Type B pancreatic cell (in vitro differentiated cells): ENCODE results near the gene EPB41L2. TPM values are rescaled to one million over a fixed set of nuclear protein-coding genes. Genes with fewer than 3 reads are reported as not detected.

Experiments used
- DNase-seq: peaks from one replicate; pipeline ENCODE4 v3.0.0; 2021; ENCODE audit warnings: mixed read lengths; ENCODE audit not compliant: unreplicated experiment; ENCODE audit errors: extremely low spot score
- H3K27ac Mint-ChIP-seq: 2 replicates; pipeline ENCODE4 v1.8.0; 2021; ENCODE audit warnings: mild to moderate bottlenecking, mixed read lengths
- H3K27me3 Mint-ChIP-seq: 2 replicates; pipeline ENCODE4 v1.8.0; 2021; ENCODE audit warnings: mixed read lengths
- H3K36me3 Mint-ChIP-seq: 2 replicates; pipeline ENCODE4 v1.8.0; 2021; ENCODE audit warnings: mixed read lengths
- H3K4me1 Mint-ChIP-seq: one replicate; pipeline ENCODE4 v1.8.0; 2021; ENCODE audit warnings: mixed read lengths; ENCODE audit not compliant: unreplicated experiment
- H3K4me3 Mint-ChIP-seq: 2 replicates; pipeline ENCODE4 v1.8.0; 2021; ENCODE audit warnings: mild to moderate bottlenecking, mixed read lengths
- H3K9me3 Mint-ChIP-seq: 2 replicates; pipeline ENCODE4 v1.8.0; 2021; ENCODE audit warnings: mixed read lengths
- total RNA-seq: library from RNA; stranded (reverse); gene quantifications from 2 replicates; pipeline ENCODE4 v1.2.1, GENCODE V29; 2021; ENCODE audit warnings: low replicate concordance
- TF ChIP-seq, protein P1 (sequence below): fragments of 200-600 bp; sonication (generic); conservative IDR thresholded peaks from 2 replicates; pipeline ENCODE4 v1.5.0; 2021; ENCODE audit warnings: antibody characterized with exemption, mild to moderate bottlenecking

EPB41L2 gene
- total RNA-seq, 1 donor from 2014 or later = 74.8 TPM

DNA sequence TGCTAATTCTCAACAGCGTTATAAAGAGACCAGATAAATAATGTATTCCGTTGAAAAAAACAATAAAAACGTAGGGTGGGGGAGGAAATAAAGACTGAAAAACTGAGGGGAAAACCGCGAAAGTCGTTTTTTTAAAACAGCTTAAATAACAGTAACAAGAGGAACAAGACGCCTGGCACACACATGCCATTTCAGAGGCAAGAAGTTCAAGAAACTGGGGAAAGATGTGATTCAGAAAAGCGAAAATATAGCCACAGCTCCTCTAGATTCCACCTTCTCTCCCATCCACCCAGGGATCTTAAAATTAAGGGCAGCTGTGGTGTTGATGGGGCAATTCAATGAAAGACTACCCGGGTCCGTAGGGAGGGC, 1.3 kb downstream of the EPB41L2 start:
- Mint-ChIP-seq H3K36me3 (no peaks in the 10 kb centered on the region), H3K4me3 (peak overlapping the region; percentile 85), H3K27ac (peak overlapping the region; percentile 17), H3K27me3 (peaks cover 17% of the 10 kb centered on the region), H3K4me1 (peaks cover 25% of the 10 kb centered on the region), H3K9me3 (no peaks in the 10 kb centered on the region)
- DNase-seq = no peak
- TF ChIP-seq, protein P1, sequence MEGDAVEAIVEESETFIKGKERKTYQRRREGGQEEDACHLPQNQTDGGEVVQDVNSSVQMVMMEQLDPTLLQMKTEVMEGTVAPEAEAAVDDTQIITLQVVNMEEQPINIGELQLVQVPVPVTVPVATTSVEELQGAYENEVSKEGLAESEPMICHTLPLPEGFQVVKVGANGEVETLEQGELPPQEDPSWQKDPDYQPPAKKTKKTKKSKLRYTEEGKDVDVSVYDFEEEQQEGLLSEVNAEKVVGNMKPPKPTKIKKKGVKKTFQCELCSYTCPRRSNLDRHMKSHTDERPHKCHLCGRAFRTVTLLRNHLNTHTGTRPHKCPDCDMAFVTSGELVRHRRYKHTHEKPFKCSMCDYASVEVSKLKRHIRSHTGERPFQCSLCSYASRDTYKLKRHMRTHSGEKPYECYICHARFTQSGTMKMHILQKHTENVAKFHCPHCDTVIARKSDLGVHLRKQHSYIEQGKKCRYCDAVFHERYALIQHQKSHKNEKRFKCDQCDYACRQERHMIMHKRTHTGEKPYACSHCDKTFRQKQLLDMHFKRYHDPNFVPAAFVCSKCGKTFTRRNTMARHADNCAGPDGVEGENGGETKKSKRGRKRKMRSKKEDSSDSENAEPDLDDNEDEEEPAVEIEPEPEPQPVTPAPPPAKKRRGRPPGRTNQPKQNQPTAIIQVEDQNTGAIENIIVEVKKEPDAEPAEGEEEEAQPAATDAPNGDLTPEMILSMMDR = no peak

DNA sequence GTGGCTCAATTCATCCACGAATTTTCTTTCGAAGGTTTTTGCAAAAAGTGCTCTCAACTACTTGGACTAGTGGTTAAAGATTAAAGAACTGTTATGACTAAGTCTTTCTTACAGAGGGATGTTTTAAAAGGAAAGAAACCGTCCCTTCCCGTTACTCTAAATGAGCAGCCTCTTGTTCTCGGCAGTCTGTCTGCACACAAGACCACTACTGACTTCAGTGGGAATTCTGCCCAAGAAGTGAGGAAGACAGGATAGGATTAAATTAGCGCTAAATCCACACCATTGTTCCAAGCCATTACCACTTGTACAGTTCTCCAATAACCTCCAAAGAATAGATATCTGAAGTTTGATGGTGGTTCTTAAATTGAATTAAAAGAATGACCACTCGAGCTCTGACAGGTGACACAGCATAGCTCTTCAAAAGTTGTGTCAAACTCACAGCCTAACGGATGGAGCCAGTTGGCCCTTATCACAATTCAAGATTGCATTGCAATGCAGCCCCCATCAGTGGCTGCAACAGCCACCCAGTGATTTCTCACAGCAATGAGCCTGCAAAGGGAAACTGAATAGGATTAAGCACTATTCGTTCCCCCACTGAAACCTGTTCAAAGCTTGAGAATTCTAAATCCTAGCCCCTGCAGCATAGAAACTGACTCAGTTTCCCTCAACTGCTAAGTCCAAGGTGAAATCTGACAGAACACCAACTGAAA, 1.8 kb downstream of the EPB41L2 start:
- H3K27me3 Mint-ChIP-seq = peaks cover 17% of the 10 kb centered on the region
- H3K27ac Mint-ChIP-seq = peak overlapping the region; percentile 17

DNA sequence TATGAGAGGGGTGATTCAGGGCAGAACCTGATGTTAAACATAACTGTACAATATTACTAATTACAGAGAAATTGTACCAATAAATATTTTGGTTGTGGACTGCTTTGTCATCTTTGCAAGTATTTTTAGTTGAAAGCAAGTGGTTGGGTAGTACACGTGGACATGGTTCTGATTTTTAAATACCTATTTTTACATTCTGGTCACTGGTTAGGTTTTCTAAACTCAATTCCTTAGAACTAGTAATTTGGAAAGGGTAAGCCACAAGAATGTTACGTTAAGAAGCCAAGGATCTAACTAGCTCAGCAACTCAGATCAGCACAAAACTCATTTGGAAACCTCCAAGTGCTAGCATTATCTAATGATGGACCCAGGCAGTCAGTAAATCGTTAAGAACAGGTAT, 2.7 kb downstream of the EPB41L2 start:
- Mint-ChIP-seq H3K4me3 (peak overlapping the region; percentile 85), H3K36me3 (peaks cover 4% of the 10 kb centered on the region), H3K27me3 (peaks cover 17% of the 10 kb centered on the region)

More for the DNA sequence above, 1.8 kb downstream of the EPB41L2 start:
- Mint-ChIP-seq H3K4me3 (peak overlapping the region; percentile 85), H3K36me3 (peaks cover 2% of the 10 kb centered on the region), H3K9me3 (no peaks in the 10 kb centered on the region), H3K4me1 (peaks cover 25% of the 10 kb centered on the region)
- TF ChIP-seq, protein P1 = no peak
- DNase-seq = no peak

DNA sequence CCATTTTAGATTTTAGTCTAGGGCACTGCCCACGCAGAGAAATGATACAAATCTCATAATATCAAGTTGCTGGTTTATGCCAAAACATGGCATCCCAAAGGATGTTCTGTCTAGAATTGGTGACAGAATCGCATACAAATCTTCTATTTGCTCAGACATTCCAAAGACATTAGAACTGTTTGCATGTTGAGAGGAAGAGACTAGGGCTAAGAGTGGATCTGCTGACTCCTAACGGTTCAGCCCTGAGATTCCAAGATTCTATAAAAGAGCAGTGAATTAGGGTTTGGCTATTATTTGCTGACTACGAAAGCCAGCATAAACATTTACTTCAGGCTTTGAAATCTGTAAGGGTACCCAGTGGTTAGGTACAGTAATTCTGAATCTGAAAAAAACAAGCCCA, 3.6 kb downstream of the EPB41L2 start:
- Mint-ChIP-seq H3K36me3 (peaks cover 5% of the 10 kb centered on the region), H3K27ac (no peak overlapping the region), H3K27me3 (peaks cover 17% of the 10 kb centered on the region), H3K9me3 (peaks cover 2% of the 10 kb centered on the region), H3K4me1 (peaks cover 25% of the 10 kb centered on the region), H3K4me3 (no peak overlapping the region)
- TF ChIP-seq, protein P1 = no peak
- DNase-seq = no peak

More for the DNA sequence above, 2.7 kb downstream of the EPB41L2 start:
- Mint-ChIP-seq H3K27ac (no peak overlapping the region), H3K4me1 (peaks cover 25% of the 10 kb centered on the region), H3K9me3 (no peaks in the 10 kb centered on the region)
- DNase-seq = no peak
- TF ChIP-seq, protein P1 = no peak

DNA sequence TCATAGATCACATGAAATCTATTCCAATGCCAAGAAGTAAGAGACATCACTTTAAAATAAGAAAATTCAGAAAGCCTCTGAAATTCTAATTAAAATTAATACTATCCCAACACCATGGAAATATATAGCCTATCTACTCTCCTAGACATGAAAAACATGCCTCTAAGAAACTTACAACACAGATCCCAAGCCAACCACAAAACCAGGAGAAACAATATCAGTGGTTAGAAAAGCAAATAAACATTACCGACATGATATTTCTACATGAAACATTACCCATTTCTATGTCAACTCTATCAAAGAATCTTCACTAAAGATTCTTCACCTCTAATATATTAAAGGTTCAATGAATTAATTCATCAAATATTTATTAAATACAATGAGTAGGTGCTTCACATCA, 4.8 kb downstream of the EPB41L2 start:
- no peak for DNase-seq
- no peak overlapping the region for H3K4me3 Mint-ChIP-seq
- H3K4me1 Mint-ChIP-seq = peaks cover 17% of the 10 kb centered on the region
- no peak overlapping the region for H3K27ac Mint-ChIP-seq
- TF ChIP-seq, protein P1 = no peak
- H3K9me3 Mint-ChIP-seq = peaks cover 9% of the 10 kb centered on the region
- peaks cover 13% of the 10 kb centered on the region for H3K36me3 Mint-ChIP-seq
- H3K27me3 Mint-ChIP-seq = peaks cover 17% of the 10 kb centered on the region
